Psoas muscle (tissue), 8 donors: ENCODE measurements around the gene SLA2. TPM values are rescaled to one million over a fixed set of nuclear protein-coding genes. Genes with fewer than 3 reads are reported as not detected.

ENCODE experiments used
- ATAC-seq, 4 donors: fragments of 200-7000 bp; cut with Tn5 transposase; one replicate each; pipeline ENCODE4 v1.9.1; 2020; ENCODE audit warnings: moderate library complexity in 3 of 4, mild to moderate bottlenecking in 2 of 4
- DNase-seq, 2 donors: peaks; one replicate each; pipeline ENCODE4 v3.0.0-alpha.2; 2020
- H3K27ac ChIP-seq: fragments of 200-600 bp; one replicate; pipeline ENCODE4 v1.8.0; 2022
- H3K27me3 ChIP-seq, 3 donors: fragments of 200-600 bp in 1 of 3; one replicate each; pipeline versions ENCODE4 v1.6.1 to v1.8.0; 2013 to 2022; ENCODE audit warnings: low read length in 2 of 3, mild to moderate bottlenecking in 2 of 3, moderate library complexity in 1 of 3; ENCODE audit not compliant: insufficient read depth in 3 of 3
- H3K36me3 ChIP-seq, 2 donors: fragments of 200-600 bp in 1 of 2; one replicate each; pipeline versions ENCODE4 v1.6.1 to v1.8.0; 2013 to 2022; ENCODE audit warnings: low read depth in 1 of 2, mild to moderate bottlenecking in 1 of 2, moderate library complexity in 1 of 2; ENCODE audit not compliant: insufficient read depth in 1 of 2
- H3K4me1 ChIP-seq: fragments of 200-600 bp; one replicate; pipeline ENCODE4 v1.8.0; 2022
- H3K4me3 ChIP-seq: fragments of 200-600 bp; one replicate; pipeline ENCODE4 v1.8.0; 2022; ENCODE audit warnings: mild to moderate bottlenecking
- H3K9me3 ChIP-seq: fragments of 200-600 bp; one replicate; pipeline ENCODE4 v1.8.0; 2022
- CTCF ChIP-seq: fragments of 200-600 bp; IDR thresholded peaks from one replicate; pipeline ENCODE4 v1.8.0; 2022; ENCODE audit warnings: antibody characterized with exemption
- WGBS, 3 donors: extraction: QIAGEN DNeasy Blood & Tissue Kit; methylation state at CpG; one replicate each; pipeline versions ENCODE4 v1.1.6 to v1.1.7; 2013; 5-methylcytosine and 5-hydroxymethylcytosine counted together
- intact Hi-C, 2 donors: fragments of 100-400 bp; cut with DNase I; formaldehyde crosslinking; loops; one replicate each; pipeline versions ENCODE4 v1.11.0 to v1.14.2; 2022
- polyA plus RNA-seq, 3 donors: library from polyadenylated mRNA; stranded (reverse); fragments of 200-250 nt; gene quantifications; one replicate each; pipeline ENCODE4 v1.2.3, GENCODE V29; 2013
- total RNA-seq, 4 donors: library from RNA; stranded (reverse); fragmentation: NEBNext Ultra II Directional in 2 of 4; extraction: Animal tissue kit (Norgen Biotek cat#: 25700) in 2 of 4; gene quantifications; one replicate each; pipeline versions ENCODE4 v1.2.1 to v1.2.4, GENCODE V29; 2021 to 2023
- donor health status: healthy with polysubstance abuse.
- donor health status: DM: no; HTN: no; CAD: no; lungs with moderate emphysema.
- donor health status: Bipolar disorder and iron deficiency.
- donor health status: healthy.
- donor health status: DM: yes; HTN: yes; CAD: no.
- donor health status: DM: no; HTN: no; CAD: no.
- donor health status: DM: no; HTN: no; CAD: no.
- donor health status: DM: yes; HTN: yes; CAD: no.

SLA2 gene
- total and polyA plus RNA-seq, 7 donors = 0.03 to 0.34 (median 0.12) TPM

- peak in 1 of 4 donors; percentile 6 for ATAC-seq
- WGBS, 3 donors = 86 to 87% (median 87%) methylated on average over 2 of the region's 2 CpGs
- TF ChIP-seq CTCF = no peak
Measured at GRCh38 chr20:36623444-36623843, 22.6 kb downstream of the SLA2 start.

GRCh38 chr20:36620917-36621316, 25.1 kb downstream of the SLA2 start:
- 91 to 97% (median 93%) methylated on average over 5 of the region's 5 CpGs for WGBS, 3 donors
- no peaks in the 10 kb centered on the region for H3K9me3 ChIP-seq
- intact Hi-C loops = no loop called here
- peaks cover under 1 to 2% of the 10 kb centered on the region in 2 donors for H3K36me3 ChIP-seq
- ATAC-seq (no peak), DNase-seq (no peak)
- H3K27ac ChIP-seq = no peak overlapping the region
- no peaks in the 10 kb centered on the region for H3K4me1 ChIP-seq
- H3K27me3 ChIP-seq = no peaks in the 10 kb centered on the region
- H3K4me3 ChIP-seq = no peak overlapping the region
- no peak for TF ChIP-seq CTCF

More at GRCh38 chr20:36623444-36623843, 22.6 kb downstream of the SLA2 start:
- intact Hi-C loops = no loop called here
- no peaks in the 10 kb centered on the region for H3K4me1 ChIP-seq
- DNase-seq = no peak
- no peak overlapping the region for H3K4me3 ChIP-seq
- no peaks in the 10 kb centered on the region for H3K9me3 ChIP-seq
- no peaks in the 10 kb centered on the region for H3K36me3 ChIP-seq
- no peak overlapping the region for H3K27ac ChIP-seq
- H3K27me3 ChIP-seq = no peaks in the 10 kb centered on the region

GRCh38 chr20:36614781-36615557, 31.0 kb downstream of the SLA2 start:
- Histone ChIP-seq H3K4me3 (no peak overlapping the region), H3K36me3 (peaks cover 15 to 60% of the 10 kb centered on the region in 2 donors), H3K9me3 (no peaks in the 10 kb centered on the region), H3K27me3 (no peaks in the 10 kb centered on the region), H3K27ac (no peak overlapping the region), H3K4me1 (peaks cover 3% of the 10 kb centered on the region)
- intact Hi-C loops = no loop called here
- no peak for TF ChIP-seq CTCF
- no peak for DNase-seq
- 83 to 87% (median 86%) methylated on average over 14 of the region's 14 CpGs for WGBS, 3 donors
- ATAC-seq = peak in 1 of 4 donors; percentile 16

- intact Hi-C loops = no loop called here
- Histone ChIP-seq H3K27me3 (no peaks in the 10 kb centered on the region), H3K9me3 (no peaks in the 10 kb centered on the region), H3K27ac (no peak overlapping the region), H3K4me1 (peaks cover 3% of the 10 kb centered on the region), H3K4me3 (no peak overlapping the region), H3K36me3 (peaks cover 20 to 69% of the 10 kb centered on the region in 2 donors)
- ATAC-seq (peak in 2 of 4 donors; percentile 30 to 32), DNase-seq (no peak)
- no peak for TF ChIP-seq CTCF
- WGBS, 3 donors = 58 to 65% (median 60%) methylated on average over 3 of the region's 3 CpGs
Measured at GRCh38 chr20:36613974-36614373, 32.0 kb downstream of the SLA2 start.
